GM12801 (cell line): Measurements from ENCODE around the gene ULK4.

Experiments
- TF ChIP-seq, protein P1 (sequence below): IDR thresholded peaks from one replicate; pipeline ENCODE4 v1.5.1; 2011; ENCODE audit warnings: control low read depth; ENCODE audit not compliant: insufficient read length; ENCODE audit errors: extremely low read depth

Gene ULK4

DNA sequence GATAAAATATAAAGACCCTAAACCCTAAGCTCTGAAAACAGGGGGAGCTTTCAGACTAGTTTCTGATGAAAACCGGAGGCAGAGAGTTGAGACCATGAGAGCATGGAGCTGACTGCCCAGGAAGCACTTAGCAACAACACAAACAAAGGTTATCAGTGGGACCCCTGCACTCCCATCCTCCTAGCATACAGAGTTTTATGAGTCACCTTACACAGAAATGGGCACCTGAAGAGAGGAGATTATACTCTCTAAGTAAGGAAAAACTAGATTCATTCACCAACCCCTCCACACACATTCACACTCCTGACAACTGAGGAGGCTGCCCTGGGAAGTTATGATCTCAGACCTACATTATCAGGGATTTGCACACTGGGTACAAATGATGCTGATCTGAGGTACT lies 261.7 kb downstream of the ULK4 start:
- TF ChIP-seq, protein P1, sequence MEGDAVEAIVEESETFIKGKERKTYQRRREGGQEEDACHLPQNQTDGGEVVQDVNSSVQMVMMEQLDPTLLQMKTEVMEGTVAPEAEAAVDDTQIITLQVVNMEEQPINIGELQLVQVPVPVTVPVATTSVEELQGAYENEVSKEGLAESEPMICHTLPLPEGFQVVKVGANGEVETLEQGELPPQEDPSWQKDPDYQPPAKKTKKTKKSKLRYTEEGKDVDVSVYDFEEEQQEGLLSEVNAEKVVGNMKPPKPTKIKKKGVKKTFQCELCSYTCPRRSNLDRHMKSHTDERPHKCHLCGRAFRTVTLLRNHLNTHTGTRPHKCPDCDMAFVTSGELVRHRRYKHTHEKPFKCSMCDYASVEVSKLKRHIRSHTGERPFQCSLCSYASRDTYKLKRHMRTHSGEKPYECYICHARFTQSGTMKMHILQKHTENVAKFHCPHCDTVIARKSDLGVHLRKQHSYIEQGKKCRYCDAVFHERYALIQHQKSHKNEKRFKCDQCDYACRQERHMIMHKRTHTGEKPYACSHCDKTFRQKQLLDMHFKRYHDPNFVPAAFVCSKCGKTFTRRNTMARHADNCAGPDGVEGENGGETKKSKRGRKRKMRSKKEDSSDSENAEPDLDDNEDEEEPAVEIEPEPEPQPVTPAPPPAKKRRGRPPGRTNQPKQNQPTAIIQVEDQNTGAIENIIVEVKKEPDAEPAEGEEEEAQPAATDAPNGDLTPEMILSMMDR, result no peak

DNA sequence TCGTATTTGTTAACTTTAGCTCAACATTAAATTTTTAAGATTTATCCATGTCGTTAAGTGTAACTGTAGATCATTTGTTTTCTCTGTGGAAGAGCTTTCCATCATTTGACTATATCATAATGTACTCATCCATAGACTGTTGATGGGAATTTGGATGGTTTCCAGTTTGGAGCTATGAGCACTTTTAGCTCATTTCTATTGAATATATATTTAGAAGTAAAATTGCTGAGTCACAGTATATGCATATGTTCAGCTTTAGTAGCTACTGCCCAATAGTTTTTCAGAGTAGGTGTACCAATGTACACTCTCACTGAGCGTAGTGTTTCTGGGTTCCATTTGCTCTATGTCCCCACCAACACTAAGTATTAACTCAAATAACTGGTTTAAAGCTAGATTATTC lies 263.0 kb downstream of the ULK4 start:
- TF ChIP-seq, protein P1, result no peak

DNA sequence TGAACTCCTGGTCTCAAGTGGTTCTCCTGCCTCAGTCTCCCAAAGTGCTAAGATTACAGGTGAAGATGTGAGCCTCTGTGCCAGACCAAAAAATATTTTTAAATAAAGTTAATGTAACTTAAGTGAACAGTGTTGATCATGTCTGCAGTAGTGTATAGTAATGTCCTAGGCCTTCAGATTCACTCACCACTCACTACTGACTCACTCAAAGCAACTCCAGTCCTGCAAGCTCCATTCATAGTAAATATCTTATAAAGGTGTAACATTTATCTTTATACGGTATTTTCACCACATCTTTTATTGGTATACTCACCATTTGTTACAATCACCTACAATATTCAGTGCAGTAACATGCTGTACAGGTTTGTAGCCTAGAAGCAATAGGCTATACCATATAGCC lies 264.2 kb downstream of the ULK4 start:
- TF ChIP-seq, protein P1, result no peak

DNA sequence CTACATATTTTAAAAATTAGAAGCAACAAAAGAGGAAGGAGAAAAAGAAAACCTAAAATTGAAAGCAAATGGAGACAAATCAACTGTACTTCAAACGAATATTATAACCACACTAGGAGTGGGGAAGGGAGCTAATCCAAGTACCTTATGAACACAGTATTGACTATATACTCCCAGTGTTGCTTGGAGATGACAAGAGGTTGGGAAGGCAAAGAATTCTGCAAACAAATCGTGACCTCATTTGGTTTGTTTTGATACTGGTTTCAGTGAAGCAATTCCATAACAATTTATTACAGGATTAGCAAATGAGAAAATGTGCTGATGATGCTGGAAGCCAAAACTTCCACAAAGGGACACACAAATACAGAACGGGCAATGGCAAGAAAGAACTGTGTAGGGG lies 268.1 kb downstream of the ULK4 start:
- TF ChIP-seq, protein P1, result no peak

DNA sequence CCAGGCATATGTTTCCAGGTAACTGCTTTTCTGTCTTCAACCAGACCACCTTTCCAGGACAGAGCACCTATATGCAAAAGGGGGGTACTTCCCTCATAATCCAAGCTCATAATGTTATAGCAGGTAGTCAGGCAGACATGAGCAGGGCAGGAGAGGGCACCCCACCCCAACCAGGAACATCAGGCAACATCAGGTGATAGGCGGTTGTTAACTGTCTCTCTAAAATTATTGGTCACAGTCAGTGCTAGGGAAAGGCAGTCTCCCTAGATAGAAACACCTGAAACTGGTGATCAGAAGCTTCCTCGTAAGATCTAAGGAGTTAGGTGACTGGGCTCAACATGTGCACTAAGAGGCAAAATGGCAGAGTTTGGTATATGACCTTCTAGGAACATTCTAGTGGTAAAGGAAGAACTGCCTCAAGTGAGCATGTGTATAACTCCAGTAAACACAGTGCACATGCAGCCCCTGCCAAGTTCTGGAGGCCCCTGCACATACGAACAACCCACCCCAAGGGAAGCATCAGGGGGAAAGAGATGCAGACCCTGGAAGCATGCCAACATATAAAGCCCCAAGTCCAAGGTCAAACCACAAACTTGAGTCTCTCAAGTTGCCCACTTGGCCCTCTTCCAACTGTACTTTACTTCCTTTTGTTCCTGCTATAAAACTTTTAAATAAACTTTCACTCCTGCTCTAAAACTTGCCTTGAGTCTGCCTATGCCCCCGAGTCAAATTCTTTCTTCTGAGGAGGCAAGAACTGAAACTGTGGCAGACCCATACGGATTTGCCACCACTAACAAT lies 270.9 kb downstream of the ULK4 start:
- TF ChIP-seq, protein P1, result no peak

DNA sequence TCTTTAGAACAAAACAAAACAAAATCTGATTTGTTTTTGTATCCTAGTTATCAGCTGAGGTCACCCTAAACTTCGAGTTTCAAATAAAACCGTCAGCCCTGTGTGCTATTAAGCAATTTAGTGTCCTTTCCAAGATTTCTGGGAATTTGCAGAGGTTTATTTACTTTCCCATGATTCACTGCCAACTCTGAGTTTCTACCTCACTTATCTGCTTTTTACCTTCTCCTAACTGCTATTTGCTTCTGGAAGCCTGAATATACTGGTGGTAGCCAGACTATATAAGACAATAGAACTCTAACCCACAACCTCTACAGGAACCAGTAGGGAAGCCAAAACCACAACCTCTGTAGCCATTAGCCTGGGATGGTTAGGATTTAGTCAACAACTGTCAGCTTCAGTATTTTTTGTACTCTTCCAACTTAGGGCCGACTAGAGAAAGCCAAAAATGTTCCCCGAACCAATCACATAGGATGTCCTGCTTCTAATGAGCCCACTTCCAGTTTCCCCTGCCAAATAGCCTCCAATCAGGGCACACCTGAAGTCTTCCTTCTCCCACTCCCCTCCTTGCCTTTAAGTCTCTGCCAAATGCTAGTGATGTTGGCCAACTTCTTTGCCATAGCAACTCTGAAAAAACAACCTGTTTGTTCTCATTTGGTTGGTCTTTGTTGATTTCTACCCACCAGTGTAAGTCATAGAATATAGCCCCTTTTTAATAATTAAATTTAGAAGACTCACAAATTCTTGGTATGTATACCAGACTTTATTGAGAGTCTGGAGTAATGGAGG lies 273.1 kb downstream of the ULK4 start:
- TF ChIP-seq, protein P1, result no peak

DNA sequence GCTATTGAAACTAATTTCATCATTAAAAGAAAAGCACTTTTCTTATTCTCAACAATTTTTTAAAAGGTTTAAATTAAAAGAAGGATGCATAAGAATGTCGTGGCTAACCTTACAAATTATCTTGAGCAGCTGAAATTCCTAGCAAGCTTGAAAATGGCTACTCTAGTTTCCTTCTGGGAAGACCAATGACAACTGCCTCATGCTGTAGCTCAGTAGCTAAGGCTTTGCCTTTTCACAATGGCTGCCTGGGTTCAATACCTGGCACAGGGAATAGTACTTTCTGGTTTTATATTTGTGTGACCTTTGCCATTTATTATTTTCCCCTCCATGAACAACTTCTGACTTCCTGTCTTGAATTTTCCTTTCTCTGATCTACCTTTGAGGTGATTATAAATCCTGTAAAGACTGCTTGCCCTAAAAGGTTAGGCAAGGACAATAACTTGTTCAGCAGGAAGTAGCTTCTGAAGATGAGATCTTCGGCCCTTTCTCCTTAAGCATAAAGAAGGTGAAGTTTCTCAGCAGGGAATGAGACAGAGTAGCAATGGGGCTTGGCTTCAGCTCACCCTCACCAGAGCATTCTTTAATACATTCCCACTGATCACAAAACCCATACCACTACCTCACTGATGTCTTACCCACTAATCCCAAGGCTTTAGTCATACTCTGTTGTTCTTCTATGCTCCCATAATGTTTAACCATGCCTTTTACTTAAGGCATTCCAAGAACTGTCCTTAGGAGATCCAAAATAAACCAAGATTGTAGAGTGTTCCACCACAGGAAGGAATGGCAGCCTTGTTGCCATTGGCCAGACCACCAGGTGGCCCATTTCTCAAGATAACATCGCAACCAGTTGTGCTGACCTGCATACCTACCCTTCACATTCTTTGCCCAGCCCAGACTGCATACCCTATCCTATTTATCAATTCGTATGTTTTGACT lies 276.8 kb downstream of the ULK4 start:
- TF ChIP-seq, protein P1, result no peak
